GM21423 (cell line): ENCODE data around the gene NQO2.
"Not testable (repeated sequence)": the region's sequence is repeated elsewhere in the genome, so short reads cannot be mapped to it uniquely, and the experiment has no call there.

Experiments
- ATAC-seq: cut with Tn5 transposase; IDR thresholded peaks from one replicate; pipeline ENCODE4 v1.9.1; 2021; ENCODE audit warnings: mild to moderate bottlenecking, moderate library complexity; ENCODE audit not compliant: unreplicated experiment

Gene NQO2

DNA sequence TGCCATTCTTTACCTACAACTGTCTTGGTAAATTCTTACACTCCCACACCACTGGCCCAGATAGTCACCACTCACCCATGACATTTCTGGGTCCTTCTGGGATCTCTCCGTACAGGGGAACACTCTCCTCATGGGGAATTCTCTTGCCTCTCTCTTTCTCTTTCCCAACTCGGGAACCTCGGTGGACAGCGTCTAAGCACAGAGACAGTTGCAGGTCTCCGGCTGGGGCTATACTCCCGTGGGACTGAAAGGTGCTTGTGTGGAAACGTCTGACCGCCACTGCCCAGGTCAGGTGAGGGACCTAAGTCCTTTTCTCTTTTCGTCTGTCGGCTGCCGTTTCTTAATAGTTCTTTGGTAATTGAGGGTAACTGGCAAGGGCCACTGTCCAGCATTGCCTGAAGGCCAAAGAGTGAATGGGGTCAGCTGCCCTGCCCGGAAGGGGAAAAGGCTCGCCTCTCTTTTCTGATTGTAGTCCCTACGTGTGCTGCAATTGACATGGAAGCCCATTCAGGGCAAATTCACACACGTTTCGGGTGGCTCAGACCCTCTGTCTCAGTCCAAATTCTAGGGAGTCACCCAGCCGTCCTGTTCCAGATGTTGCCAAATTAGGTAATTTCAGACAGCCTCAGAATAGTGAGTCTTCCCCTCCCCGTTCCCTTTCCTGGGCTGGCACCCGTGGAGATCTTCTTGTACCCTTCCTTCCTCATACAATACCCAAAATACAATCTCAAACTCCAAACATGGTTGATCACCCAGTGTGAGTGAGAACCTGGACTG lies 37.4 kb downstream of the NQO2 start:
- ATAC-seq = no peak

DNA sequence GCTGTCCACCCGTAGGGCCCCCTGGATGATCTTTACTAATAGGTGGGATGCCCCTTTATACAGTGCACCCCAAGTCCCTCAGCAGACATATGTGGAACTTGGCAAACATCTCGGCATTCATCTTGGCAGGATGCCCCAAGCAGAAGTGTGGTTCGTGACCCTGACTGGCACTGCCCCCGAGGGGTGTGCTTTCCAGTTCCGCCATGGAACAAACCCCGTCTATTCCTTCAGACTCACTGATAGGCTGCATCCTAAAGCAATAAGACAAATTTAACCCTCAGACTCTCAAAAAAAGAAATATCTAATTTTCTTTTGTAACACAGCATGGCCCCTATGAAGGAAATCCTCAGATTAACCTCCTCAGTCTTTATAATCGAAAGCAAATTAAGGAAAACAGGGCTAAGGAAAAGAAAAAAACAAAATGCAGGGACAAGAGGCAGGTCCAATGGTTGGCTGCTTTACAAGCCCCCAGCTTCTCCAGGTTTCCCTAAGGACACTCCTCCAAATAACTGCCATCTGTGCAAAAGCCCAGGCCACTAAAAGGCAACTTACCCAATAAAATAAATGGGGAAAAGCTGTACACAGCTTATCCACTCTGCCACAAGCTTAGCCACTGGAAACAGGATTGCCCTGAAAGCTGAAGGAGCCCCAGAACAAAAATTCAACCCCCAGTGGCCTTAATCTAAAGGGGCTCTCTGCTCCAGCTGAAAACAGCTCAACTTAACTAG lies 38.1 kb downstream of the NQO2 start:
- ATAC-seq = no peak

DNA sequence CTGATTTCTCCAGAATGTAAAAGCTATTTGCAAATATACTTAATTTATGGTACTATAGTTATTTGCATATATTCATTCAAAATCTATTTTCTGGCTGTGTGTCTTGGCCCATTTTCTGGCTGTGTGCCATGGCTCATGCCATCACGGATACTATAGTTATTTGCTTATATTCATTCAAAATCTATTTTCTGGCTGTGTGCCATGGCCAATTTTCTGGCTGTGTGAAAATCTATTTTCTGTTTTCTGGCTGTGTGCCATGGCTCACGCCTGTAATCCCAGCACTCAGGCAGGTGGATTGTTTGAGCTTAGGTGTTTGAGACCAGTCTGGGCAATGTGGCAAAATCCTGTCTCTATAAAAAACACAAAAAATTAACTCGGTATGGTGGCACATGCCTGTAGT lies 39.7 kb downstream of the NQO2 start:
- ATAC-seq = no peak

- no peak for ATAC-seq
These were observed 41.5 kb downstream of the NQO2 start for GRCh38 chr6:3041147-3041546.

GRCh38 chr6:3041606-3042005 lies 41.9 kb downstream of the NQO2 start:
- ATAC-seq = no peak

GRCh38 chr6:3045369-3045768 lies 45.7 kb downstream of the NQO2 start:
- no peak for ATAC-seq

DNA sequence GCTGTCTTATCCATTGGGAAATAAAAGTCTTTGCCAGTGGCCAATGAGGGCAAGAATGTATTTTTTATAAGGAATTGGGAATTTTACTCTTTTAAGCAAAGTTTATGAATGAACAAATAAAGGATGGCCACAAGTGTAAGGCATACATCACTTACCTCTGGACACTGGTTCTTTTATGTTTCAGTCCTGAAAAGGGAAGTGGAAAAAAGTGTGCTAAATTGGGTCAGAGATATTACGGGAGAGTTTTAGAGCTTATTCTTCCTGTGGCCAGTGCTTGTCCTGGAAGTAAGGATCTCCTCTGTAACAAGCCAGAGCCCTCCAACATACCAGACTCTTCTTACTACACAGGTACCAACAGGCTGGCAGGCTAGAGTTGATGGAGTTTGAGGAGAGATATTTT lies 46.1 kb downstream of the NQO2 start:
- no peak for ATAC-seq

GRCh38 chr6:3046295-3046694 lies 46.6 kb downstream of the NQO2 start:
- no peak for ATAC-seq

GRCh38 chr6:3048009-3048408 lies 48.3 kb downstream of the NQO2 start:
- not testable (repeated sequence) for ATAC-seq

GRCh38 chr6:3052481-3053230 lies 53.0 kb downstream of the NQO2 start:
- ATAC-seq = no peak

DNA sequence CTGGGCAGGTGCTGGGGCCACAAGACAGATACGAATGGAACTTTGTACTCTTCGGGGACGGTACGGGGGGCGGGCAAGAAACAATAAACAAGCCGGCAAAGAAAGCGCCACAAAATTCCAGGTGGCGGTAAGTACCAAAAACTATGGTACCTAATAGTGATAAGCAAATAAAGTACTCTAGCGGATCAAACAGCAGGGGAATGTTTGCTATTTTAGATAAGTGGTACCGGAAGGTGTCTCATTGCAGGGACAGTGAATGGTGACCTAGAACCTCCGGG lies 53.5 kb downstream of the NQO2 start:
- ATAC-seq = no peak

DNA sequence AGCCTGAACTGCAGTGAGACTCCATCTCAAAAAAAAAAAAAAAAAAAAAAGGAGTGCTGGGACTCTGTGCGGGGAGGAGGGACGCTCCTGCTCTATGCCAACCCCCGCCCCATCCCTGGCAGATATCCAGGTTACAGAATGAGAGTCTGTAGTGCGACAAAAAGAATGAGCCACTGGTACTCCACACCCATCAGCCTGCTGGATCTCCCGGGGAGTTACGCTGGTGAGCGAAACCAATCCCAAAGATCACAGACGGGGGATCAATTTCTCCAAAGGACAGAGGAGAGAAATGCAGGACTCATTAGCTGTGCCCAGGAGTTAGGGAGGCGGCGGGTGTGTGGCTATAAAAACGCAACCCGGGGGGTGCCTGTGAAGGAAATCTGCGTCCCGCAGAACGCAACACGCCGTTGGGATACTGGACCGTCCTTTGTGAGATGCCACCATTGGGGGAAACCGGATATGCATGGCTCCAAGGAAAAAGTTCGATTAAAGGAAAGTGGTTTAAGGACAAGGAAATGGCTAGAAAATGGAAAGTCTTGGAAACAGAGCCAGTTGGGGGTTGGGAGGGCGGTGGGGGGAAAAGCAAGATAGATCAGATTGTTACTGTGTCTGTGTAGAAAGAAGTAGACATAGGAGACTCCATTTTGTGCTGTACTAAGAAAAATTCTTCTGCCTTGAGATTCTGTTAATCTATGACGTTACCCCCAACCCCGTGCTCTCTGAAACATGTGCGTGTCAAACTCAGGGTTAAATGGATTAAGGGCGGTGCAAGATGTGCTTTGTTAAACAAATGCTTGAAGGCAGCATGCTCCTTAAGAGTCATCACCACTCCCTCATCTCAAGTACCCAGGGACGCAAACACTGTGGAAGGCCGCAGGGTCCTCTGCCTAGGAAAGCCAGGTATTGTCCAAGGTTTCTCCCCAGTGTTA lies 54.8 kb downstream of the NQO2 start:
- not testable (repeated sequence) for ATAC-seq

DNA sequence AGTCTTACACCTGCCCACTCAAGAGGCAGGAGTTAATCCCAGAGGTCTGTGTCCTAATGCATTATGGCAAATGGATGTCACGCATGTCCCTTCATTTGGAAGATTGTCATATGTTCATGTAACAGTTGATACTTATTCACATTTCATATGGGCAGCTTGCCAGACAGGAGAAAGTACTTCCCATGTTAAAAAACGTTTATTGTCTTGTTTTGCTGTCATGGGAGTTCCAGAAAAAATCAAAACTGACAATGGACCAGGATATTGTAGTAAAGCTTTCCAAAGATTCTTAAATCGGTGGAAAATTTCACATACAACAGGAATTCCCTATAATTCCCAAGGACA lies 55.4 kb downstream of the NQO2 start:
- not testable (repeated sequence) for ATAC-seq

GRCh38 chr6:3057063-3057770 lies 57.5 kb downstream of the NQO2 start:
- no peak for ATAC-seq

GRCh38 chr6:3058957-3059356 lies 59.3 kb downstream of the NQO2 start:
- ATAC-seq = no peak

DNA sequence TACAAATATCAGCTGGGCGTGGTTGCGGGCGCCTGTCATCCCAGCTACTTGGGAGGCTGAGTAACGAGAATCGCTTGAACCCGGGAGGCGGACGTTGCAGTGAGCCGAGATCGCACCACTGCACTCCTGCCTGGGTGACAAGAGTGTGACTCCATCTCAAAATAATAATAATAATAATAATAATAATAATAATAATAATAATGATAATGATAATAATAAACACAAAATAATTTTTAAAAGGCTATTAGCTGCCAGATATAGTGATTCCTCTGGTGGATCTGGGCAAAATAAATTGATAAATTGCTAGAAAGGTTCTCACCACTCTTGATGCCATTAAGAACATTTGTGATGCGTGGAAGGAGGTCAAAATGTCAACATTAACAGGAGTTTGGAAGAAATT lies 60.4 kb downstream of the NQO2 start:
- not testable (repeated sequence) for ATAC-seq

- no peak for ATAC-seq
These were observed 61.8 kb downstream of the NQO2 start for GRCh38 chr6:3061501-3061941.

DNA sequence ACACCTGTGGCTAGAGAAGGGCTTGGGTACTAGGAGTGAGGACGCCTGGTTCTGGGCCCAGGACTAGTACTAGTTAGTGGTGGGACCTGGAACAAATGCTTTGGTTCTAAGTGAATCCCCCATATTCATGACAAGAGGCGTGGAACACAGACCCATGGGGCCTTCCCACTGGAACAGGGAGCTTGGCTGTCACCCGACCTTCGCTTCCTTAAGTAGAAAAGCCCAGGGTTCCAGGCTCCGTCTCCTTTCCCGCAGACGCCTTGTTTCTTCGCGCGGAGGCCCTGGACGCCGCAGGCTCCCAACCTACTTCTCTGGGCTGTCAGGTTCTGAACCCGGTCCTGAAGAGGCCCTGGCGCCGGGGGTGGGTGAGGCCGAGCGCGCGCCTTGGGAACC lies 63.6 kb downstream of the NQO2 start:
- ATAC-seq = not testable (repeated sequence)

DNA sequence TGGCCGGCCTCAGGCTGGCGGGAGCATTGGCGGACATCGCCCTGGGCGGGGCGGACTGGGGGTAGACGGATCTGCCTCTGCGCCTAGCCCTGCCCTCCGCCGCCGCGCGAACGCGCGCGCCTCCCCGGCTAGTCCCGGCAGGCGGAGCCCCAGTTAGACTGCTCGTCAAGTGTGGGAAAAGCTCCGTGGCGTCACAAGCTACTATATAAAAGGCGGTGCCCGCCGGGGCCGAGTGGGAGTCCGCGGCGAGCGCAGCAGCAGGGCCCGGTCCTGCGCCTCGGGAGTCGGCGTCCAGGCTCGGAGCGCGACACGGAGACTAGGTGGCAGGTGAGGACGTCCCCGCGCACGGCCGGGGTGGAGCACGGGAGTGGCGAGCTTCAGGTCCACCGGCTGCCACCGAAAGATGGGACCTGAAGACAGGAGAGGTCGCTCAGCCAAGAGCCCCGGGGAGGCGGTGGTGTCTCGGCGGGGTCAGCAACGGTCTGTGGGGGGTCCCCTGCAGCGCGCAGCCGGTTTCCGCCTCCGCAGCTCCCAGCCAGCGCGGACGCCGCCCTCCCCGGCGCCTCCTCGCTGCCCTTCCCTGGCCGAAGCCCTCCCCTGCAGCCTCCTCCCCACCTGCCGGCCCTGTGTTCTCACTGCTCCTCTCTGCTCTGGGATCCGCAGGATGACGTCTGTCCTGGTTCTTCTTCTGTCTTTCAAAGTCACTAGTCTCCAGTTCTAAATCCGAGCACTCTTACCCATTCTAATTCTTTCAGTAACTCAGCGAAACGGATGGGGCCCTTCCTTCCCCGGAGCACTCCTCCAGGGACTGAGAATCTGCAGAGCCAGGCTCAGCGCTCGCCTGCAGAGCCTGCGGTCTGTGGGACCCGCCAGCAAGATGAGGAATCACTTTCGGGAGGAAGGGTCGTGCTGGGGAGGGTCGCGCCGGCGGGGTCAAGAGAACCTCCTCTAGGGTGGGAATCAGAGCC lies 64.3 kb downstream of the NQO2 start:
- peak; percentile 49 for ATAC-seq
